Measurements from ENCODE around the gene DGKG. TPM values are rescaled to one million over a fixed set of nuclear protein-coding genes. Genes with fewer than 3 reads are reported as not detected.

Gene DGKG
- total RNA-seq, 6 experiments from 2014 or later, result 1.5 to 3.6 (median 2.0) TPM

GRCh38 chr3:186321746-186322145, 40.3 kb downstream of the DGKG start:
- H3K4me3 ChIP-seq, result no peak overlapping the region
- H3K9me3 ChIP-seq, result no peaks in the 10 kb centered on the region
- no peaks in the 10 kb centered on the region for H3K27me3 ChIP-seq
- ATAC-seq (no peak), DNase-seq (no peak)
- intact Hi-C loops (cut with DNase I), result no loop called here
- 65% methylated on average over 3 of the region's 3 CpGs for WGBS (ENCODE audit: insufficient coverage, low coverage, low lambda C conversion rate, missing lambda C conversion rate)
- TF ChIP-seq POLR2A (IDR thresholded peaks at IDR 0.05) (no peak), CTCF (IDR thresholded peaks at IDR 0.05) (no peak)
- no peaks in the 10 kb centered on the region for H3K4me1 ChIP-seq
- no peaks in the 10 kb centered on the region for H3K36me3 ChIP-seq
- no peak overlapping the region for H3K27ac ChIP-seq

DNA sequence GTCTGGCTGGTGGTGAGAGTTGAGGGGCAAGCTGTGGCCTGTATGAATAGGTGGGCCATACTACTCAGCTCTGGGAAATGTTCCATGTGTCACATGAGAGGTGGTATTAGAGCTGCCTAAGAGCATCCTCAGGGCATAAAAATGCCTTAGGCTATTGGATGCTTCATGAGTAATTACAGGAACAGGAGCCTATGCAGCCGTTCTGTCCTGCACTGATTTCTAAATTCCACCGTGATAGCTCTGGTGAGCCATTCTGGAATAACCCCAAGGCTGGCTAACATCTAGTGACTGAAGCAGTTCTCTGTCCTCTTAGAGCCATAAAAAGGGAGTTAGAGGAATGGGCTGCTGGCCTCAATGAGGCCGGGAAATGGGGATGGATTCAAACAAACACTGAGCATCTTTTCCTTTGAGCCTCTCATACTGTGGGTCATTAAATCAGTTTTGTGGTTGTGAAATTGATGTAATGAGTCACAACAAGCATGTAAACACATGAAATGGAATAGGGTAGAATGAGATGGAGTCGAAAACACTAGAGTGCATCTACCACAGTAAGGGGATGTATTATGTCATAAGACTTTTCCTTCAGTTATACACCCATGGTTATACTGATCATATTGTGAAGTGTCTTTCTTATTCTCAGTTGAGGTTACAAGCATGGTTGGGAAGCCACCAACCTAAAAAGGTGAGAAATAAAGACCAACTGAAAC, 41.0 kb downstream of the DGKG start:
- H3K27ac ChIP-seq, result no peak overlapping the region
- DNase-seq (no peak), ATAC-seq (no peak)
- H3K9me3 ChIP-seq, result no peaks in the 10 kb centered on the region
- no peaks in the 10 kb centered on the region for H3K4me1 ChIP-seq
- 50% methylated on average over 4 of the region's 4 CpGs for WGBS (ENCODE audit: insufficient coverage, low coverage, low lambda C conversion rate, missing lambda C conversion rate)
- H3K36me3 ChIP-seq, result no peaks in the 10 kb centered on the region
- no peak overlapping the region for H3K4me3 ChIP-seq
- no peak for TF ChIP-seq POLR2A (IDR thresholded peaks at IDR 0.05)
- TF ChIP-seq CTCF (IDR thresholded peaks at IDR 0.05), result no peak
- no peaks in the 10 kb centered on the region for H3K27me3 ChIP-seq
- intact Hi-C loops (cut with DNase I), result no loop called here

GRCh38 chr3:186319945-186320344, 42.1 kb downstream of the DGKG start:
- no peak overlapping the region for H3K4me3 ChIP-seq
- H3K4me1 ChIP-seq, result no peaks in the 10 kb centered on the region
- H3K27ac ChIP-seq, result no peak overlapping the region
- intact Hi-C loops (cut with DNase I), result no loop called here
- H3K27me3 ChIP-seq, result no peaks in the 10 kb centered on the region
- no peaks in the 10 kb centered on the region for H3K36me3 ChIP-seq
- no peak for TF ChIP-seq POLR2A (IDR thresholded peaks at IDR 0.05)
- TF ChIP-seq CTCF (IDR thresholded peaks at IDR 0.05), result no peak
- 64% methylated on average over 4 of the region's 7 CpGs for WGBS (ENCODE audit: insufficient coverage, low coverage, low lambda C conversion rate, missing lambda C conversion rate)
- ATAC-seq (no peak), DNase-seq (no peak)
- H3K9me3 ChIP-seq, result no peaks in the 10 kb centered on the region

- 78% methylated on average over 4 of the region's 4 CpGs for WGBS (ENCODE audit: insufficient coverage, low coverage, low lambda C conversion rate, missing lambda C conversion rate)
- intact Hi-C loops (cut with DNase I), result no loop called here
- no peak for ATAC-seq
- DNase-seq, result no peak
- no peaks in the 10 kb centered on the region for H3K4me1 ChIP-seq
- H3K9me3 ChIP-seq, result no peaks in the 10 kb centered on the region
- no peaks in the 10 kb centered on the region for H3K36me3 ChIP-seq
- H3K4me3 ChIP-seq, result no peak overlapping the region
- TF ChIP-seq POLR2A (IDR thresholded peaks at IDR 0.05) (no peak), CTCF (IDR thresholded peaks at IDR 0.05) (no peak)
- H3K27ac ChIP-seq, result no peak overlapping the region
- no peaks in the 10 kb centered on the region for H3K27me3 ChIP-seq
These were observed 43.9 kb downstream of the DGKG start for GRCh38 chr3:186318135-186318534.

Data from right lobe of liver (tissue), 6 donors.